NCI-H2196 treated with DMSO at 0.1 percent for 48 hours (cell line): ENCODE results near the gene FITM1.

Experiments used
- DNase-seq: peaks from one replicate; lab custom pipeline; 2025; ENCODE audit not compliant: unreplicated experiment; lab: John Stamatoyannopoulos, UW

Gene FITM1

GRCh38 chr14:24156840-24157239, 26.4 kb downstream of the FITM1 start:
- no peak for DNase-seq

GRCh38 chr14:24157331-24157730, 26.9 kb downstream of the FITM1 start:
- DNase-seq = no peak

GRCh38 chr14:24159777-24160498, 29.5 kb downstream of the FITM1 start:
- no peak for DNase-seq

- no peak for DNase-seq
Observed at GRCh38 chr14:24160499-24160849, 30.0 kb downstream of the FITM1 start.

GRCh38 chr14:24160850-24161804, 30.7 kb downstream of the FITM1 start, which contains the start of gene IRF9:
Gene IRF9, plus strand, starts transcription at chr14:24161265. Its CDS starts 880 bp downstream, at chr14:24162145.
- DNase-seq = peak; percentile 92

GRCh38 chr14:24162093-24162492, 31.6 kb downstream of the FITM1 start:
- DNase-seq = no peak

- no peak for DNase-seq
Observed at GRCh38 chr14:24164518-24164991, 34.1 kb downstream of the FITM1 start.

- no peak for DNase-seq
Observed at GRCh38 chr14:24165785-24166184, 35.3 kb downstream of the FITM1 start.

GRCh38 chr14:24167469-24168114, 37.1 kb downstream of the FITM1 start:
- no peak for DNase-seq

- DNase-seq = no peak
Observed at GRCh38 chr14:24171422-24172260, 41.2 kb downstream of the FITM1 start, which contains the start of gene REC8. Gene REC8, plus strand, starts transcription at chr14:24172080. Its CDS starts 473 bp downstream, at chr14:24172553.

- no peak for DNase-seq
Observed at GRCh38 chr14:24172261-24172860, 41.9 kb downstream of the FITM1 start.

- no peak for DNase-seq
Observed at GRCh38 chr14:24172871-24173281, 42.4 kb downstream of the FITM1 start.

- DNase-seq = no peak
Observed at GRCh38 chr14:24176599-24176998, 46.1 kb downstream of the FITM1 start.

- DNase-seq = no peak
Observed at GRCh38 chr14:24177041-24177825, 46.8 kb downstream of the FITM1 start.

- DNase-seq = no peak
Observed at GRCh38 chr14:24177891-24178290, 47.4 kb downstream of the FITM1 start.

- no peak for DNase-seq
Observed at GRCh38 chr14:24178399-24179178, 48.1 kb downstream of the FITM1 start.

GRCh38 chr14:24179294-24179960, 49.0 kb downstream of the FITM1 start:
- no peak for DNase-seq
